GM12892 (cell line): Measurements from ENCODE around the gene RNF151.
"Not testable (repeated sequence)": the region's sequence is repeated elsewhere in the genome, so short reads cannot be mapped to it uniquely, and the experiment has no call there.

Source experiments
- DNase-seq: peaks from one replicate; pipeline ENCODE4 v3.0.0; 2011; ENCODE audit not compliant: insufficient read length
- FAIRE-seq: peaks from 2 replicates; lab custom pipeline; 2011; peaks lifted over from hg19 to GRCh38; lab: Jason Lieb, UNC
- POLR2A ChIP-seq: IDR thresholded peaks from 2 replicates; pipeline ENCODE4 v1.6.1; 2011; ENCODE audit warnings: low read depth, low read length, control low read depth
- POLR2AphosphoS5 ChIP-seq: IDR thresholded peaks from 2 replicates; pipeline ENCODE4 v1.6.1; 2011; ENCODE audit warnings: low read depth, low read length, control low read depth
- TAF1 ChIP-seq: IDR thresholded peaks from 2 replicates; pipeline ENCODE4 v1.6.1; 2011; ENCODE audit warnings: low read depth, mild to moderate bottlenecking, control low read depth, low read length, borderline replicate concordance

The RNF151 gene

GRCh38 chr16:2003231-2003826, 36.7 kb downstream of the RNF151 start:
- TF ChIP-seq POLR2AphosphoS5 (0 out of 2 replicates have a peak, but pooled peaks have one; percentile 2), TAF1 (no peak), POLR2A (no peak)
- no peak for FAIRE-seq
- no peak for DNase-seq

DNA sequence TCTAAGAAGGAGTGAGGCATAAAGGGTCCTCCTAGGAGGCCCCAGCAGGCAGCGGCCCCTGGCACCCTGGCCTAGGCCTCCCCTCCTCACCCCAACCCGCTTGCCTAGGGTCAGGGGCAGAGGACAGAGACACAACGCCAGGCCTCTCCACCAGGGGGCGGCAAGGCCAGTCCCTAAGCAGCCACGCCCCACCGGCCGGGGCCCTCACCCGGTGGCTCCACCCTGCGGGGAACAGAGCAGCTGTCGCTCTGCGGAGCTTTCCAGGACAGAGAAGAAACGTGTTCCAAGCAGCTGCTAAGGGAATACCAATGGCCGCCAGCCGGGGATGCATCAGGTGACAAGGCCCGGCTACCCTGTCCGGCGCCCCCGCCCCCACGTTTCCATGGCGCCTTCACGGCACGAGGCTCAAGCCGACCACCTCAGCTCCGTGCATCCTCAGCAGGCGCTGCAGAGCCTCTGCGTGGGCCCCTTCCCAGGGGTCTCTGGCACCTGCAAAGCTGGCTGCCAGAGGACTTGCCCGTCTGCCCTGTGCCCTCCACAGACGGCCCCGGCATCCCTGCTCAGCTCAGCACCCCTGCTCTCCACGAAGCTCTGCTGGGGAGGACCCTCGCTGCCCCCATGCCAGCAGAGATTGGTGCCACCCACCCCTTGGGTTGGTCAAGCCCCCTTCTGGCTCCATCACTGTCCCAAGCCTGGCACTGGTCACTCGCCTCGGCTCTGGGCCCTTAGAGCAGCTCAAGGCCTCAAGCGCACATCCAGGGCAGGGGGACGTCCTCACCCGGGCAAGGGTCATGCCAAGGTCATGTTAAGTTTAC, 37.4 kb downstream of the RNF151 start:
- peak; percentile 98 for DNase-seq
- peak; percentile 94 for FAIRE-seq
- TF ChIP-seq POLR2A (no peak), POLR2AphosphoS5 (no peak), TAF1 (no peak)

DNA sequence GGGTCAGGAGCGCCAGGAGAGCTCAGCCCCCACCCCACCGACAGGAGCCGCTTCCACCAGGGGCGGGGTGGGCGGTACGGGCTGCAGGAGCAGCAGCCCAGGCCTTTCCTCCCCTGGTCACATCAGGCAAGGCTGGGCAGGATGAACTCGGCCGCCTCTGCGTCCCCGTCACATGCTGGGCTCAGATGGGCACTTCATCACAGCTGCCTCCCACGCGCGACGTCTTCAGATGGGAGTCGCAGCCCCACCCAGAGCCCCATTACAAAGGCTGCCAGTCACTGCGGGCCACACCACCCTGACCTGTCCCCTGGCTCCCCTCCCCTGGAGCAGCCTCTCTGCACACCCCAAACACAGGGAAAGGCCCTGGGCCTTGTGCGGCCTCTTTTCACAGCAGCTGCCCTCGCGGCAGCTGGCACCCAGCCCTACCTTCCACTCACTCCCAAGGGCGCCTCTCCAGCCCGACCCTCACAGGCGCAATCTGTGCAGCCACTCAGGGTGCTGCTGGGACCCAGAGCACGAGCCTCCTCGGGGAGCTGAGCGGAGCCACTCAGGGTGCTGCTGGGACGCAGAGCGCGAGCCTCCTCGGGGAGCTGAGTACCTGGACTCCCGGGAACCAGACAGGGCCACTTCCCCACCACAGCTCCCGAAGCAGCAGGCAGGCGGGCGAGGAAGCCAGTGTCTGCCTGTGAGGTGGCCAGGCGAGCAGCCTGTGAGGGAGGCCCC, 38.3 kb downstream of the RNF151 start:
- DNase-seq, result no peak
- FAIRE-seq, result no peak
- TF ChIP-seq TAF1 (no peak), POLR2A (no peak; the same call in 1 of the 2 replicates), POLR2AphosphoS5 (no peak)

- TF ChIP-seq TAF1, result no peak
- FAIRE-seq (no peak), DNase-seq (no peak)
These were observed 39.0 kb downstream of the RNF151 start for GRCh38 chr16:2005646-2006045.

- TF ChIP-seq POLR2AphosphoS5 (no peak), TAF1 (no peak), POLR2A (no peak)
- DNase-seq (no peak), FAIRE-seq (no peak)
These were observed 39.7 kb downstream of the RNF151 start for GRCh38 chr16:2006317-2006716.

DNA sequence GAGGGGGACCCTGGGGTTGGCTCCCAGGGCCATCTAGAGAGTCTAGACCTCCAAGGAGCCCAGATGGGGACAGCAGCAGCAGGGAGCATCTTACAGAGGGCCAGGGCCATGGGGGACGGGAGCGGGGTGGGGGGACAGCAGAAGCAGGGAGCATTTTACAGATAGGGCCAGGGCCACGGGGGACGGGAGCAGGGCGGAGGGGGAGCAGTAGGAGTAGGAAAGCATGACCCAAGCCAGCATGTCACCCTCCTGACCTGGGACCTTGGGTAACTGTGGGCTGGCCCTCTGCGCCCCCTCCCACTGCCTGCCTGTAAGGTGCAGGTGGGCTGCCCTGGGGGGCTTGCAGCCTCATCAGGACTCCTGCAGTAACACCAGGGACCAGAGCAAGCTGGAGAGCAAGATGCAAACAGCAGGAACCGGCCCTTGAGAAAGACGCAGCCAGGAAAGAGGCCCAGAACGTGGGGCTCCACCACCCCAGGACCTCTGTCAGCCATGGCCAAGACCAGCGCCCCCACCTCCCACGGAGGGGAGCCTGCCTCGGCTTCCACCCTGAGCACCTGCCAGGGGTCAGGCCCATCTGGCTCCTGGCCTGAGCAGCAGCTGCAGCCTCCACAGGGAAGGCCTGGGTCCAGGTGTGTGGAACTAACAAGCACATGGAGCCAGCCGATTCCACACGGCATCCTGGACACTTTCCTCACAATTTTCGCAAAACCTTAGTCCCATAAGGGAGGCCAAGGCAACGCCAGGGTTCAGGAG, 40.6 kb downstream of the RNF151 start:
- TF ChIP-seq TAF1 (no peak), POLR2A (no peak), POLR2AphosphoS5 (no peak)
- DNase-seq, result no peak
- FAIRE-seq, result no peak

DNA sequence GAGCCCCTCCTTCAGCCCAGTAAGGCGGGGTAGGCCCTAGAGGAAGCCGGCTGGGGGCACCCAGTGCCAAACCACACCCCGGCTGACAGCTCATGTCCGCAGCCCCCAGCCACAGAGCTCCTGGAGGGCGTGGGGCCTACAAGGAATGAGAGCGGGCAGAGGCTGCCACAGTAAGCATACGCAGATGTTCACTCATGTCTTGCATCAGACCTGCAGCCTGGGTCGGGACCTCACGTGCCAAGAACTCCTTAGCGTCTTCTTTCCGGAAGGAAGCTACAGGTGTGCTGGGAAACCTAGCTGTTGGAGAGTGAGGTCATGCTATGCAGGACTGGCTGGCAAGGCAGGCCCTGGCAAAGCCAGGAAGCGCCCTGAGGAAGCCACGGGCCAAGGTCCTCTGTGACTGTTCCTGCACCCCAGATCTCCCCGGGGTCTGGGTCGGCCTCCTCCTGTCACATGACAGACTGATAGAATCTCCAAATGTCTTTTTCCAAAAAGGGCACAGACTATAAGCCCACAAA, 41.4 kb downstream of the RNF151 start:
- FAIRE-seq (no peak), DNase-seq (no peak)
- TF ChIP-seq POLR2AphosphoS5, result no peak
- TF ChIP-seq POLR2A, result no peak
- TF ChIP-seq TAF1, result no peak

- TF ChIP-seq TAF1 (no peak), POLR2A (no peak), POLR2AphosphoS5 (no peak)
- peak; percentile 58 for FAIRE-seq
These were observed 42.0 kb downstream of the RNF151 start for GRCh38 chr16:2008631-2009163.

DNA sequence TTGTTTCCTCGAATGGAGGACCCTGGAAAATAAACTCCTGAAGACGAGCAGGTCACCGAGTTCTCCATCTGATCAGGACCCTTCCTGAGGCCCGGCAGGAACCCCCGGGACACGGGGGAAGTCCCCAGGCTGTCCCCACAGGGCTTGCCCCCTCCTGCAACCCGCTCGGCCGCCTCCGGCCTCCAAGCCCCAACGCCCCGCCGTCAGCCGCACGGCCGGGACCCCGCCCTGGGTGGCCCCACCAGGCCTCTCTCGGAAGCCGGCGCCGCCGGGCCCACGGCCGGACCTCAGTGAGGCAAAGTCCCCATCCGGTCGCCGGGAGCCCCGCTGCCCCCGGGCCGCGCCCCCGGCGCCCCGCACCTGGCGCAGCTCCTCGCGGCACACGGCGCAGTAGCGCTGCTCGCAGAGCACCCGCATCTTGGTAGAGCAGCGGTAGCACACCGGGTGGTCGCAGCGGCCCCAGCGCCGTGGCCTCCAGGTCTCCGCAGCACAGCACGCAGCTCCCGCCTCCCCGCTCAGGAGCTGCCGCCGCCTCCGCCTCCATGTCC, 42.6 kb downstream of the RNF151 start:
- DNase-seq, result peak; percentile 61
- TF ChIP-seq TAF1, result no peak
- no peak for TF ChIP-seq POLR2A
- TF ChIP-seq POLR2AphosphoS5, result no peak; the same call in 1 of the 2 replicates
- FAIRE-seq, result no peak

More at GRCh38 chr16:2008631-2009163, 42.0 kb downstream of the RNF151 start:
- DNase-seq, result no peak

GRCh38 chr16:2009791-2010510, 43.3 kb downstream of the RNF151 start, which contains the start of gene ZNF598:
Gene ZNF598, minus strand, starts transcription at chr16:2009821.
- TF ChIP-seq TAF1 (peak; percentile 77; the same call in 1 of the 2 replicates), POLR2A (peak; percentile 94), POLR2AphosphoS5 (peak; percentile 81)
- DNase-seq, result peak; percentile 98
- peak; percentile 85 for FAIRE-seq

GRCh38 chr16:2011726-2012125, 45.1 kb downstream of the RNF151 start:
- not testable (repeated sequence) for DNase-seq, FAIRE-seq
